Measurements from ENCODE around the gene MEOX1. TPM values are rescaled to one million over a fixed set of nuclear protein-coding genes. Genes with fewer than 3 reads are reported as not detected.
A peak's percentile ranks its signal among the peaks of the same experiment; 100 is the strongest.

MEOX1 gene
- total and polyA plus RNA-seq, 2 of the 13 experiments (the other 11 are each of a cell fraction or from before 2014, with no cell fraction given), result not detected

DNA sequence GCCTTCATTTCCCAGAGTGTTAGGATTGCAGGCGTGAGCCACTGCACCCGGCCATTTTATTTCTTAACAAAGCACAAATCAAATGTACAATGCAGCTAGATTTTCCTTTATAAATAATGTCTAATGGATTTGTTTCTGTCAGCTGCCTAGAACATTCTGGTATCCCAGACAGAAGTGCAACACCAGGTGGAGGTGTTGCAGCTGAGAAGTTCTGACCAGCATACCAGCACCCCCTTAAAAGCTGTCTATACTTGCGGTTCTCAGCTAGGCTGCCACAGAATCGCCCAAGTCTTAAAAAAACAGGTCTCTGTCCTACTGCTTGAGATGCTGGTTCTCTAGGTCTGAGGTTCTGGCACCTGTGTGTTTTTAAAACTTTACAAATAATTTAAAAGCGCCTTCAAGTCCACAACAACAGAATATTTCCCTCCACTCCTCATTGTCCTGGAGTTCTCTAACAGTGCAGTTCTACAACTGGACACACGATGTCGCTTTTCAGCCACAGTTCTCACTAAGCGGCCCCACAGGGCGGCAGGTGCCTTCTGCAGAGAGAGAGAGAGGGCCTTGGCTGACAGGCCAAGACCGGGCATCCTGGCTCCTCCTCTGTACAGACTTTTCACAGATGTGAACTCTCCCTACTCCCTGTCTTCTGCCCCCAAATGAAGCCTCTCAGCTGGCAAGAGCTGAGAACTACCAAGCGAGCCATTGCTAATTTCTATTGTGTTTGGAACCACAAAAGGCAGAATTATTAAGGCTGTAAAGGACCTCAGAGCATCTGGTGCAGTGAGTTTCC is 32.6 kb upstream of the MEOX1 start (continued):
- TF ChIP-seq TBX2 (CRISPR knock-in tag; IDR thresholded peaks at IDR 0.05; ENCODE audit: borderline replicate concordance) (no peak; the same call in 1 of the 2 replicates), ZNF124 (CRISPR knock-in tag; IDR thresholded peaks at IDR 0.05) (no peak), SNAI1 (CRISPR knock-in tag; IDR thresholded peaks at IDR 0.05; ENCODE audit: borderline replicate concordance) (0 out of 2 replicates have a peak, but pooled peaks have one; percentile 54), NR2F6 (IDR thresholded peaks at IDR 0.05) (no peak), NR2F6 (CRISPR knock-in tag; IDR thresholded peaks at IDR 0.05) (no peak), U2AF2 (IDR thresholded peaks at IDR 0.05; ENCODE audit: low read depth, low read length) (no peak), GABPB1 (CRISPR knock-in tag; IDR thresholded peaks at IDR 0.05) (no peak), SSRP1 (CRISPR knock-in tag; IDR thresholded peaks at IDR 0.05) (no peak), ZNF121 (CRISPR knock-in tag; IDR thresholded peaks at IDR 0.05) (no peak), ZBTB20 (CRISPR knock-in tag; IDR thresholded peaks at IDR 0.05; ENCODE audit: borderline replicate concordance, low read depth) (no peak), GABPA (IDR thresholded peaks at IDR 0.05; ENCODE audit: low read depth, low read length) (no peak), GABPA (CRISPR knock-in tag; IDR thresholded peaks at IDR 0.05; ENCODE audit: low read depth) (no peak), PHF21A (CRISPR knock-in tag; IDR thresholded peaks at IDR 0.05) (no peak; the same call in 1 of the 2 replicates)
- TF ChIP-seq, protein P1, sequence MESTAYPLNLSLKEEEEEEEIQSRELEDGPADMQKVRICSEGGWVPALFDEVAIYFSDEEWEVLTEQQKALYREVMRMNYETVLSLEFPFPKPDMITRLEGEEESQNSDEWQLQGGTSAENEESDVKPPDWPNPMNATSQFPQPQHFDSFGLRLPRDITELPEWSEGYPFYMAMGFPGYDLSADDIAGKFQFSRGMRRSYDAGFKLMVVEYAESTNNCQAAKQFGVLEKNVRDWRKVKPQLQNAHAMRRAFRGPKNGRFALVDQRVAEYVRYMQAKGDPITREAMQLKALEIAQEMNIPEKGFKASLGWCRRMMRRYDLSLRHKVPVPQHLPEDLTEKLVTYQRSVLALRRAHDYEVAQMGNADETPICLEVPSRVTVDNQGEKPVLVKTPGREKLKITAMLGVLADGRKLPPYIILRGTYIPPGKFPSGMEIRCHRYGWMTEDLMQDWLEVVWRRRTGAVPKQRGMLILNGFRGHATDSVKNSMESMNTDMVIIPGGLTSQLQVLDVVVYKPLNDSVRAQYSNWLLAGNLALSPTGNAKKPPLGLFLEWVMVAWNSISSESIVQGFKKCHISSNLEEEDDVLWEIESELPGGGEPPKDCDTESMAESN (CRISPR knock-in tag; conservative IDR thresholded peaks at IDR 0.05), result peak; percentile 56; the same call in 1 of the 2 replicates
- TF ChIP-seq, protein P2, sequence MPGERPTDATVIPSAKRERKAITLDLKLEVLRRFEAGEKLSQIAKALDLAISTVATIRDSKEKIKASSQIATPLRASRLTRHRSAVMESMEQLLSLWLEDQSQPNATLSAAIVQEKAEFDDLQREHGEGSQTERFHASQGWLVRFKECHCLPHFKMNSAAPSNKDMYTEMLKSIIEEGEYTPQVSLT (CRISPR knock-in tag; IDR thresholded peaks at IDR 0.05; ENCODE audit: borderline replicate concordance, low read depth), result no peak
- TF ChIP-seq, protein P3, sequence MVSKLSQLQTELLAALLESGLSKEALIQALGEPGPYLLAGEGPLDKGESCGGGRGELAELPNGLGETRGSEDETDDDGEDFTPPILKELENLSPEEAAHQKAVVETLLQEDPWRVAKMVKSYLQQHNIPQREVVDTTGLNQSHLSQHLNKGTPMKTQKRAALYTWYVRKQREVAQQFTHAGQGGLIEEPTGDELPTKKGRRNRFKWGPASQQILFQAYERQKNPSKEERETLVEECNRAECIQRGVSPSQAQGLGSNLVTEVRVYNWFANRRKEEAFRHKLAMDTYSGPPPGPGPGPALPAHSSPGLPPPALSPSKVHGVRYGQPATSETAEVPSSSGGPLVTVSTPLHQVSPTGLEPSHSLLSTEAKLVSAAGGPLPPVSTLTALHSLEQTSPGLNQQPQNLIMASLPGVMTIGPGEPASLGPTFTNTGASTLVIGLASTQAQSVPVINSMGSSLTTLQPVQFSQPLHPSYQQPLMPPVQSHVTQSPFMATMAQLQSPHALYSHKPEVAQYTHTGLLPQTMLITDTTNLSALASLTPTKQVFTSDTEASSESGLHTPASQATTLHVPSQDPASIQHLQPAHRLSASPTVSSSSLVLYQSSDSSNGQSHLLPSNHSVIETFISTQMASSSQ (IDR thresholded peaks at IDR 0.05; ENCODE audit: low read depth), result no peak
- TF ChIP-seq, protein P3 (CRISPR knock-in tag; IDR thresholded peaks at IDR 0.05; ENCODE audit: borderline replicate concordance), result no peak
- TF ChIP-seq, protein P4, sequence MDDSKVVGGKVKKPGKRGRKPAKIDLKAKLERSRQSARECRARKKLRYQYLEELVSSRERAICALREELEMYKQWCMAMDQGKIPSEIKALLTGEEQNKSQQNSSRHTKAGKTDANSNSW (CRISPR knock-in tag; IDR thresholded peaks at IDR 0.05; ENCODE audit: borderline replicate concordance), result no peak
- TF ChIP-seq, protein P5, sequence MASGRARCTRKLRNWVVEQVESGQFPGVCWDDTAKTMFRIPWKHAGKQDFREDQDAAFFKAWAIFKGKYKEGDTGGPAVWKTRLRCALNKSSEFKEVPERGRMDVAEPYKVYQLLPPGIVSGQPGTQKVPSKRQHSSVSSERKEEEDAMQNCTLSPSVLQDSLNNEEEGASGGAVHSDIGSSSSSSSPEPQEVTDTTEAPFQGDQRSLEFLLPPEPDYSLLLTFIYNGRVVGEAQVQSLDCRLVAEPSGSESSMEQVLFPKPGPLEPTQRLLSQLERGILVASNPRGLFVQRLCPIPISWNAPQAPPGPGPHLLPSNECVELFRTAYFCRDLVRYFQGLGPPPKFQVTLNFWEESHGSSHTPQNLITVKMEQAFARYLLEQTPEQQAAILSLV (CRISPR knock-in tag; IDR thresholded peaks at IDR 0.05; ENCODE audit: borderline replicate concordance), result no peak
- TF ChIP-seq, protein P6, sequence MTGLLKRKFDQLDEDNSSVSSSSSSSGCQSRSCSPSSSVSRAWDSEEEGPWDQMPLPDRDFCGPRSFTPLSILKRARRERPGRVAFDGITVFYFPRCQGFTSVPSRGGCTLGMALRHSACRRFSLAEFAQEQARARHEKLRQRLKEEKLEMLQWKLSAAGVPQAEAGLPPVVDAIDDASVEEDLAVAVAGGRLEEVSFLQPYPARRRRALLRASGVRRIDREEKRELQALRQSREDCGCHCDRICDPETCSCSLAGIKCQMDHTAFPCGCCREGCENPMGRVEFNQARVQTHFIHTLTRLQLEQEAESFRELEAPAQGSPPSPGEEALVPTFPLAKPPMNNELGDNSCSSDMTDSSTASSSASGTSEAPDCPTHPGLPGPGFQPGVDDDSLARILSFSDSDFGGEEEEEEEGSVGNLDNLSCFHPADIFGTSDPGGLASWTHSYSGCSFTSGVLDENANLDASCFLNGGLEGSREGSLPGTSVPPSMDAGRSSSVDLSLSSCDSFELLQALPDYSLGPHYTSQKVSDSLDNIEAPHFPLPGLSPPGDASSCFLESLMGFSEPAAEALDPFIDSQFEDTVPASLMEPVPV (CRISPR knock-in tag; IDR thresholded peaks at IDR 0.05), result no peak
